Large intestine (tissue), 3 donors: ENCODE results near the gene EIF6. TPM values are rescaled to one million over a fixed set of nuclear protein-coding genes. Genes with fewer than 3 reads are reported as not detected.
"Not testable (repeated sequence)": the region's sequence is repeated elsewhere in the genome, so short reads cannot be mapped to it uniquely, and the experiment has no call there.

Experiments used
- DNase-seq, 2 donors: peaks; one replicate each; pipeline versions ENCODE4 v3.0.0 to v3.0.0-alpha.2; 2013
- H3K27ac ChIP-seq: one replicate; pipeline ENCODE4 v1.5.1; 2013; ENCODE audit warnings: low read length
- H3K27me3 ChIP-seq: 2 replicates; pipeline ENCODE4 v1.6.1; 2013; ENCODE audit warnings: low read length; ENCODE audit not compliant: control insufficient read depth, insufficient read depth
- H3K36me3 ChIP-seq: 2 replicates; pipeline ENCODE4 v1.6.1; 2013; ENCODE audit warnings: low read length; ENCODE audit not compliant: control insufficient read depth, insufficient read depth
- H3K4me1 ChIP-seq: one replicate; pipeline ENCODE4 v1.6.1; 2013; ENCODE audit warnings: low read length; ENCODE audit not compliant: control insufficient read depth, insufficient read depth
- H3K4me3 ChIP-seq: one replicate; pipeline ENCODE4 v1.5.1; 2013; ENCODE audit warnings: low read length
- H3K9me3 ChIP-seq: one replicate; pipeline ENCODE4 v1.6.1; 2013; ENCODE audit warnings: mild to moderate bottlenecking, low read depth, low read length, moderate library complexity; ENCODE audit not compliant: control insufficient read depth
- WGBS: methylation state at CpG from one replicate; pipeline ENCODE4 v1.1.5; 2013; ENCODE audit warnings: low lambda C conversion rate; ENCODE audit not compliant: insufficient coverage; 5-methylcytosine and 5-hydroxymethylcytosine counted together
- polyA plus RNA-seq: library from polyadenylated mRNA; unstranded; fragments of 120-200 nt; gene quantifications from one replicate; pipeline ENCODE4 v1.2.1, GENCODE V29; 2013

EIF6 gene
- polyA plus RNA-seq, 1 donor, result 172 TPM

DNA sequence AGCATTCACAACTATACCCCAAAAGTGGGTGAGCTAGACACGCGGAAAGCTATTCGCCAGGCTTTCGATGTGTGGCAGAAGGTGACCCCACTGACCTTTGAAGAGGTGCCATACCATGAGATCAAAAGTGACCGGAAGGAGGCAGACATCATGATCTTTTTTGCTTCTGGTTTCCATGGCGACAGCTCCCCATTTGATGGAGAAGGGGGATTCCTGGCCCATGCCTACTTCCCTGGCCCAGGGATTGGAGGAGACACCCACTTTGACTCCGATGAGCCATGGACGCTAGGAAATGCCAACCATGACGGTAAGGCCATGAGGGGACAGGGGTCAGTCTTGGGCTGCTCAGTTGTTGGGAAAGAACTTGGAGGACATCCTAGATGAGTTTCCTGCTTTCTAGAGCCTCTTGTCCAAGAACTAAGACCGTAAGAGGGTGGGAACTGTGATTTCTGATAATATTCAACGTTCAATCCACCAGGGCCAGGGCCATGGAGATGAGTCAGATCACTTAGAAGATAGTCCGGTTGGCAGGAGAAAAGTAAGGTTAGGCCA, 30.0 kb downstream of the EIF6 start:
- Histone ChIP-seq H3K4me1 (peaks cover 5% of the 10 kb centered on the region), H3K27me3 (no peaks in the 10 kb centered on the region), H3K36me3 (no peaks in the 10 kb centered on the region), H3K4me3 (no peak overlapping the region), H3K9me3 (no peaks in the 10 kb centered on the region), H3K27ac (no peak overlapping the region)
- DNase-seq, result no peak
- WGBS, result 100% methylated on average over 1 of the region's 12 CpGs

- no peak for DNase-seq
- H3K27ac ChIP-seq, result no peak overlapping the region
Observed at GRCh38 chr20:35253010-35253409, 31.6 kb downstream of the EIF6 start.

DNA sequence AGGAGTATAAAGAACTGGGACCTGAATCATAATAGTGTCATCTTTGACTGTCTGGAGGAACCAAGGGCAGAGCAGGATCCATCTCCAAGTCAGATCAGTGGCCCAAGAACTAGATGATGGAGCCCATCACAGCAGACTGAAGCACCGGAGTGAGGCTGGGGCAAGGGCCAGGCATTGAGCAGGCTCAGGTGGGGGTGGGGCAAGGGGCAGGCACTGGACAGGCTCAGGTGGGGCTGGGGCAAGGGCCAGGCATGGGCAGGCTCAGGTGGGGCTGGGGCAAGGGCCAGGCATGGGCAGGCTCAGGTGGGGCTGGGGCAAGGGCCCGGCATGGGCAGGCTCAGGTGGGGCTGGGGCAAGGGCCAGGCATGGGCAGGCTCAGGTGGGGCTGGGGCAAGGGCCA, 32.0 kb downstream of the EIF6 start:
- H3K4me1 ChIP-seq, DNase-seq, H3K27me3 ChIP-seq, H3K4me3 ChIP-seq, H3K36me3 ChIP-seq, H3K27ac ChIP-seq, H3K9me3 ChIP-seq: not testable (repeated sequence)
- no CpG with 5 or more reads among the region's 2 CpGs for whole genome bisulfite sequencing

More at GRCh38 chr20:35253010-35253409, 31.6 kb downstream of the EIF6 start:
- no peaks in the 10 kb centered on the region for H3K9me3 ChIP-seq
- no peaks in the 10 kb centered on the region for H3K27me3 ChIP-seq
- 56% methylated on average over 1 of the region's 3 CpGs for WGBS
- H3K36me3 ChIP-seq, result no peaks in the 10 kb centered on the region
- H3K4me1 ChIP-seq, result peaks cover 5% of the 10 kb centered on the region
- no peak overlapping the region for H3K4me3 ChIP-seq

DNA sequence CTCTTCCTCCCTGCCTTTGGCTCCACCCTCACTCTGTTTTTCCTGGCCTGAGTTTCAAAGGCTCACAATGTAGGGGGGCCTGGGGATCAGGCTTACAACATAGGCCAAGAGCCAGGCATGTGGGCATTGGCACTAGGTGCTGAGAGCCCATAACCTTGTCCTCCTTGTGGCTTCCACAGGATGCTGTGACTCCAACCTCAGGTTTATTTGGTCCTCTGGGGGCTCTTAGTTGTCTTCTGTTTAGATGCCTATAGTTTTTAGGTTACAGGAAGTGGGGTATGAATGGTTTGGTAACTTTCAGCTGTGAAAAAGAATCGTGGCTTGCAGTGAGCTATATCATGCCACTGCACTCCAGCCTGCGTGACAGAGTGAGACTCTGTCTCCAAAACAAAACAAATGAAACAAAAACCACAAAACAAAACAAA, 32.5 kb downstream of the EIF6 start:
- no peaks in the 10 kb centered on the region for H3K4me1 ChIP-seq
- H3K9me3 ChIP-seq, result no peaks in the 10 kb centered on the region
- H3K4me3 ChIP-seq, result no peak overlapping the region
- H3K27ac ChIP-seq, result no peak overlapping the region
- H3K27me3 ChIP-seq, result no peaks in the 10 kb centered on the region
- no CpG with 5 or more reads among the region's 2 CpGs for WGBS
- DNase-seq, result no peak
- no peaks in the 10 kb centered on the region for H3K36me3 ChIP-seq

DNA sequence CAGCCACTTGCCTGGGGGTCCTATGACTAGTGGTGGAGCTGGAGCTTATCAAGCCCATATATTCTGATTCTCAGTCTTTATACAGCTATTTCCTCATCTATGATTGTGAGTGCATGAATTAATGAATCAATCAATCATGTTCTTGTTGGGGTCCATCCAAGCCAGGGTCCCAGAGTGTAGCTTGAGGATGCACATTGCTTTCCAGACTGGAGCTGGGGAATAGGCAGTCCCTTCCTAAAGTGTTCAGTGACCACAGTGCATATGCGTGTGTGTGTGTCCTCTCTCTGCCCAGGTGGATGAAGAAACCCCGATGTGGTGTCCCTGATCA, 33.0 kb downstream of the EIF6 start:
- no peak for DNase-seq
- Histone ChIP-seq H3K4me1 (no peaks in the 10 kb centered on the region), H3K9me3 (no peaks in the 10 kb centered on the region), H3K27ac (no peak overlapping the region), H3K27me3 (no peaks in the 10 kb centered on the region), H3K4me3 (no peak overlapping the region), H3K36me3 (no peaks in the 10 kb centered on the region)
- no CpG with 5 or more reads among the region's 2 CpGs for WGBS

- Histone ChIP-seq H3K4me3 (no peak overlapping the region), H3K27me3 (no peaks in the 10 kb centered on the region), H3K36me3 (no peaks in the 10 kb centered on the region), H3K27ac (no peak overlapping the region), H3K9me3 (no peaks in the 10 kb centered on the region), H3K4me1 (no peaks in the 10 kb centered on the region)
- no peak for DNase-seq
- WGBS, result no CpG with 5 or more reads among the region's 9 CpGs
Observed at GRCh38 chr20:35248641-35249475, 35.7 kb downstream of the EIF6 start.

- Histone ChIP-seq H3K27me3 (no peaks in the 10 kb centered on the region), H3K9me3 (no peaks in the 10 kb centered on the region), H3K4me3 (no peak overlapping the region), H3K36me3 (no peaks in the 10 kb centered on the region), H3K27ac (no peak overlapping the region), H3K4me1 (no peaks in the 10 kb centered on the region)
- WGBS, result 80% methylated on average over 1 of the region's 12 CpGs
- peak in 1 of 2 donors; percentile 16 for DNase-seq
Observed at GRCh38 chr20:35246723-35247122, 37.8 kb downstream of the EIF6 start.

- Histone ChIP-seq H3K27me3 (no peaks in the 10 kb centered on the region), H3K27ac (no peak overlapping the region), H3K4me3 (no peak overlapping the region), H3K36me3 (no peaks in the 10 kb centered on the region), H3K9me3 (no peaks in the 10 kb centered on the region), H3K4me1 (no peaks in the 10 kb centered on the region)
- DNase-seq, result no peak
- no CpG with 5 or more reads among the region's 2 CpGs for WGBS
Observed at GRCh38 chr20:35243986-35244385, 40.6 kb downstream of the EIF6 start.

GRCh38 chr20:35243317-35243716, 41.3 kb downstream of the EIF6 start:
- no peak overlapping the region for H3K27ac ChIP-seq
- no peak overlapping the region for H3K4me3 ChIP-seq
- no peaks in the 10 kb centered on the region for H3K36me3 ChIP-seq
- no peaks in the 10 kb centered on the region for H3K27me3 ChIP-seq
- WGBS, result no CpG with 5 or more reads among the region's 2 CpGs
- no peaks in the 10 kb centered on the region for H3K9me3 ChIP-seq
- no peaks in the 10 kb centered on the region for H3K4me1 ChIP-seq
- no peak for DNase-seq

DNA sequence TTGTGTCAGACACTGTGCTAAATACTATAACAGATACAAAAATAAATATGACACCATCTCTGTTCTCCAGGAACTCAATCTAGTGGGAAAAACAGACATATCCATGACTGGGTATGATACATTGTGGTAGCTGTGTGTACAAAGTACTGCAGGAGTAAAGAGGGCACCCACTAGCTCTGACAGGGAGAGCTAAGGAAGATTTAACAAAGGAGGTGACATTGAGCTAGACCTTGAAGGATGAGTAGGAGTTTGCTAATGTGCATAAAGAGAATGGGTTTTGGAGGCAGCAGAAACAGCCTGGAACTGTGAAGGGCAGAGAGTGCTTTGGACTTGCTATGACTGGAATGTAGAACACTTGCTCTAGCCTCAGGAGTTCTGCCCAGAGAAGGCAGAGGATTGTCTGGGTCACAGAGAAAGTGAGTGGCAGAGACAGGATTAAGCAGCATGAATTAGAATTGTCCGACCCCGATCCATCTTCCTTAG, 43.7 kb downstream of the EIF6 start:
- Histone ChIP-seq H3K4me3 (no peak overlapping the region), H3K36me3 (peaks cover 1% of the 10 kb centered on the region), H3K27me3 (no peaks in the 10 kb centered on the region), H3K9me3 (no peaks in the 10 kb centered on the region), H3K4me1 (no peaks in the 10 kb centered on the region), H3K27ac (no peak overlapping the region)
- no CpG with 5 or more reads among the region's 2 CpGs for WGBS
- no peak for DNase-seq
